ENCODE data around the gene STAT6.

Gene STAT6

DNA sequence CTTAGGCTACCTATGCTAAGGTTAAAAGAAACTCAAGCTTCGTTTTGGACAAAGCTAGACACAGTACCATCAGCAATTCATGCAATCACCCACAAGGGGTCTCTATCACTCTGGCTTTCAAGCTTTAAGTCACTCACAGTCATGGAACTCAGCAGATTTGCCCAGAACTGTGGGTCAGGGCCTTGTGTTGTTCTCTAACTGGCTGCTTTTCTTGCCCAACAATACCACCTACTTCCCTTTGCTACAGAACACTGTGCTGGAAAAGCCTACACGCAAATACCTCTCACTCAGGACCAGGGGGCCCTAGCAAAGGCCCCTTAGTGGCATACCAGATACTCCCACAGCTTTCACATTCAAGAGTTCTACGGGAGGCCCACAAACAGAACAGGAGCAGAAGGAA lies 41.6 kb downstream of the STAT6 start:
- Histone ChIP-seq H3K4me1 (peaks cover 7% of the 10 kb centered on the region), H3K4me2 (ENCODE audit: low read length) (no peak overlapping the region), H3K36me3 (ENCODE audit: control insufficient read depth, insufficient read depth, low read length) (no peaks in the 10 kb centered on the region), H3K27me3 (ENCODE audit: control insufficient read depth, insufficient read depth, low read length) (no peaks in the 10 kb centered on the region), H3K9me3 (ENCODE audit: control insufficient read depth, low read length) (no peaks in the 10 kb centered on the region), H3K79me2 (no peaks in the 10 kb centered on the region), H2AFZ (peak overlapping the region; percentile 69), H3K27ac (peak overlapping the region; percentile 8), H3K9ac (no peak overlapping the region), H3K4me3 (ENCODE audit: low read depth, low read length) (no peak overlapping the region)
- peak; percentile 92 for TF ChIP-seq CTCF (IDR thresholded peaks at IDR 0.05)

GRCh38 chr12:57066245-57066644 lies 44.9 kb downstream of the STAT6 start:
- no peak for TF ChIP-seq CTCF (IDR thresholded peaks at IDR 0.05)
- Histone ChIP-seq H3K27ac (no peak overlapping the region), H3K9me3 (ENCODE audit: control insufficient read depth, low read length) (no peaks in the 10 kb centered on the region), H2AFZ (no peak overlapping the region), H3K79me2 (no peaks in the 10 kb centered on the region), H3K4me3 (ENCODE audit: low read depth, low read length) (no peak overlapping the region), H3K27me3 (ENCODE audit: control insufficient read depth, insufficient read depth, low read length) (no peaks in the 10 kb centered on the region), H3K4me1 (peaks cover 4% of the 10 kb centered on the region), H3K9ac (no peak overlapping the region), H3K4me2 (ENCODE audit: low read length) (no peak overlapping the region), H3K36me3 (ENCODE audit: control insufficient read depth, insufficient read depth, low read length) (no peaks in the 10 kb centered on the region)

DNA sequence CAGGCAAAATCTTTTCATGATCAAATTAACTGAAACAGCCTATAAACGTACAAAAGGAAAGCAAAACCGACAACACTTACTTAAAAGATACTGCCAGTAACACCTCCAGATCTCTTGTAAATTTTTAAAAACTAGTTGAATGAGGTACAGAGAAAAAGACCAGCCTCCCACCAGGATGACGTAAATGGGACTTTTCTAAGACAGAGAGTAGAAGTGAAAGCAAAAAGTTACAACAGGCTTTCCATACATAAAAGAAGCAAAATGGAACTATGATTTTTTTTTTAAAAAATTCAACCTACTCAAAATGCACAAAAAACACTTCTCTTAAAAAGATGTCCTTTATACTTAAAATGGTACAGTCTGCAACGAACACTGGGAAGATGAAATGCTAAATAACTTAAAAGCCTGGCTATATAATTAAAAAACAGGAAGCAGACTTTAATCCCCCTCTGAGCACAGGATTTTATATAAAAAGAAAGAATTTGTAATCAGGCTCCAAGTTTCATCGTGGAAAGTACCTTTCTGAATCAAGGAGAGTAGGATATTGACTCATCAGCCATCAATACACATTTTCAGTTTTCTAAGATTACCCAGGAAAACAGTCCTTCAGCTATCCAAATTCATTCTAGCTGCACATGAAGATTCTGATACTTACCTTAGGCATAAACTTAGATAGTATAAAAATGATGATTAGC lies 47.0 kb downstream of the STAT6 start:
- Histone ChIP-seq H3K4me2 (ENCODE audit: low read length) (no peak overlapping the region), H3K27ac (no peak overlapping the region)

DNA sequence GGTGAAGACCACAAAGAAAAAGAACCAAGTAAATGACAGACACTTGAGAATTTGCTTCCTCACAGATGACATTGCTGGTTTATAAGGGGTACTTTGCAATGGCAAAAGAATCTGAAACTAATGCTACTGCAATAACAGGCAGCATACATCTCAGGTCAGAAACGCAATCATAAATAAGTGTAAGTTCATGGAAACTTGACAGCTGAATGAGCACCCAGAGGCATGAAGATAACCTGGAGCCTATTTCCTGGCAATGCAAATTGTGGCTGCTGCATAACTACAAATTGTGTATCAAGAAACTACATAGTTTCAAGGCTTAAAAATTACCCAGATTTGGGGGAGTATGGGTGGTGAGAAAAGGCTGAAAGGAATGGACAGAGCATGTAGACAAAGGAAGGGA lies 52.7 kb downstream of the STAT6 start:
- Histone ChIP-seq H3K27me3 (ENCODE audit: control insufficient read depth, insufficient read depth, low read length) (no peaks in the 10 kb centered on the region), H2AFZ (no peak overlapping the region), H3K9ac (no peak overlapping the region), H3K79me2 (no peaks in the 10 kb centered on the region), H3K9me3 (ENCODE audit: control insufficient read depth, low read length) (no peaks in the 10 kb centered on the region), H3K4me1 (no peaks in the 10 kb centered on the region), H3K27ac (no peak overlapping the region), H3K36me3 (ENCODE audit: control insufficient read depth, insufficient read depth, low read length) (no peaks in the 10 kb centered on the region), H3K4me3 (ENCODE audit: low read depth, low read length) (no peak overlapping the region), H3K4me2 (ENCODE audit: low read length) (no peak overlapping the region)
- no peak for TF ChIP-seq CTCF (IDR thresholded peaks at IDR 0.05)

More for the DNA sequence above, 47.0 kb downstream of the STAT6 start:
- H2AFZ ChIP-seq, result no peak overlapping the region
- TF ChIP-seq CTCF (IDR thresholded peaks at IDR 0.05), result no peak
- H3K36me3 ChIP-seq (ENCODE audit: control insufficient read depth, insufficient read depth, low read length), result no peaks in the 10 kb centered on the region
- H3K9ac ChIP-seq, result no peak overlapping the region
- H3K27me3 ChIP-seq (ENCODE audit: control insufficient read depth, insufficient read depth, low read length), result no peaks in the 10 kb centered on the region
- H3K9me3 ChIP-seq (ENCODE audit: control insufficient read depth, low read length), result no peaks in the 10 kb centered on the region
- no peaks in the 10 kb centered on the region for H3K4me1 ChIP-seq
- no peak overlapping the region for H3K4me3 ChIP-seq (ENCODE audit: low read depth, low read length)
- no peaks in the 10 kb centered on the region for H3K79me2 ChIP-seq
